Neural cell (in vitro differentiated cells): ENCODE results near the gene RIPK1.

Experiments used
- CTCF ChIP-seq: fragments of 450-650 bp; IDR thresholded peaks from 2 replicates; pipeline ENCODE4 v1.5.1; 2014; ENCODE audit warnings: antibody characterized with exemption, mild to moderate bottlenecking, moderate library complexity; ENCODE audit not compliant: poor library complexity, severe bottlenecking
- EP300 ChIP-seq: fragments of 450-650 bp; conservative IDR thresholded peaks from 2 replicates; pipeline ENCODE4 v1.6.1; 2014; ENCODE audit warnings: antibody characterized with exemption, mild to moderate bottlenecking, moderate library complexity; ENCODE audit not compliant: poor library complexity, severe bottlenecking
- EZH2 ChIP-seq: fragments of 200-600, 300-800 bp; shearing (Covaris generic), sonication (generic); IDR thresholded peaks from 2 replicates; pipeline ENCODE4 v1.6.1; 2014; ENCODE audit warnings: antibody characterized with exemption, low read length, borderline replicate concordance, mild to moderate bottlenecking; ENCODE audit not compliant: insufficient read depth, poor library complexity, severe bottlenecking
- POLR2AphosphoS5 ChIP-seq: IDR thresholded peaks from 2 replicates; pipeline ENCODE4 v1.6.1; 2012
- REST ChIP-seq: IDR thresholded peaks from 2 replicates; pipeline ENCODE4 v1.6.1; 2012; ENCODE audit warnings: borderline replicate concordance
- TAF1 ChIP-seq: IDR thresholded peaks from 2 replicates; pipeline ENCODE4 v1.6.1; 2012; ENCODE audit warnings: low read depth

- TF ChIP-seq TAF1 (no peak), EZH2 (no peak), EP300 (no peak), CTCF (no peak), REST (no peak), POLR2AphosphoS5 (no peak)
Measured at GRCh38 chr6:3131695-3132094, 63.4 kb downstream of the RIPK1 start.
